HepG2 (cell line): ENCODE measurements around the gene CD300LF. TPM values are rescaled to one million over a fixed set of nuclear protein-coding genes. Genes with fewer than 3 reads are reported as not detected.

Experiments
- CC2D1A ChIP-seq: sonication (generic); formaldehyde crosslinking; IDR thresholded peaks from 2 replicates; pipeline ENCODE4 v1.8.1; 2023; ENCODE audit warnings: mild to moderate bottlenecking, missing genetic modification reagents
- FOSL1 ChIP-seq: sonication (generic); formaldehyde crosslinking; IDR thresholded peaks from 2 replicates; pipeline ENCODE4 v1.9.0; 2021; ENCODE audit warnings: missing genetic modification reagents, borderline replicate concordance
- FOXP4 ChIP-seq: sonication (generic); formaldehyde crosslinking; IDR thresholded peaks from 2 replicates; pipeline ENCODE4 v1.4.0; 2020; ENCODE audit warnings: missing genetic modification reagents
- MBD4 ChIP-seq: IDR thresholded peaks from 2 replicates; pipeline ENCODE4 v1.6.1; 2012; ENCODE audit warnings: low read length, inconsistent platforms, borderline replicate concordance
- MTERF4 ChIP-seq: sonication (generic); formaldehyde crosslinking; IDR thresholded peaks from 2 replicates; pipeline ENCODE4 v1.8.0; 2023; ENCODE audit warnings: mild to moderate bottlenecking, missing genetic modification reagents
- NR2F1 ChIP-seq, 2 experiments: fragments of 450-650 bp in 1 of 2; formaldehyde crosslinking in 1 of 2; IDR thresholded peaks; 2 replicates each; pipeline versions ENCODE4 v1.5.0 to v1.6.1; 2016 to 2020; ENCODE audit warnings: mild to moderate bottlenecking in 1 of 2, missing compliant biosample characterization in 1 of 2, missing genetic modification reagents in 1 of 2, moderate library complexity in 1 of 2
- PAX8 ChIP-seq: sonication (generic); formaldehyde crosslinking; IDR thresholded peaks from 2 replicates; pipeline ENCODE4 v1.8.0; 2022; ENCODE audit warnings: mild to moderate bottlenecking, missing genetic modification reagents, borderline replicate concordance
- PLSCR1 ChIP-seq: sonication (generic); formaldehyde crosslinking; IDR thresholded peaks from 2 replicates; pipeline ENCODE4 v1.5.0; 2020; ENCODE audit warnings: missing genetic modification reagents, mild to moderate bottlenecking, borderline replicate concordance
- SP2 ChIP-seq: sonication (generic); formaldehyde crosslinking; IDR thresholded peaks from 2 replicates; pipeline ENCODE4 v1.5.1; 2020; ENCODE audit warnings: mild to moderate bottlenecking, missing genetic modification reagents
- TOPORS ChIP-seq: sonication (generic); formaldehyde crosslinking; IDR thresholded peaks from 2 replicates; pipeline ENCODE4 v1.8.0; 2023; ENCODE audit warnings: mild to moderate bottlenecking, missing genetic modification reagents
- ZBTB39 ChIP-seq: sonication (generic); formaldehyde crosslinking; IDR thresholded peaks from 2 replicates; pipeline ENCODE4 v1.5.0; 2020; ENCODE audit warnings: missing genetic modification reagents
- ZFP36L1 ChIP-seq: sonication (generic); formaldehyde crosslinking; IDR thresholded peaks from 2 replicates; pipeline ENCODE4 v1.8.0; 2022; ENCODE audit warnings: mild to moderate bottlenecking, missing genetic modification reagents, moderate library complexity
- ZFP82 ChIP-seq: sonication (generic); formaldehyde crosslinking; IDR thresholded peaks from 2 replicates; pipeline ENCODE4 v1.5.1; 2020; ENCODE audit warnings: mild to moderate bottlenecking, missing genetic modification reagents, borderline replicate concordance
- ZNF136 ChIP-seq: sonication (generic); formaldehyde crosslinking; IDR thresholded peaks from 2 replicates; pipeline ENCODE4 v1.8.1; 2022; ENCODE audit warnings: low read depth, mild to moderate bottlenecking, moderate library complexity, missing genetic modification reagents
- ZNF382 ChIP-seq: sonication (generic); formaldehyde crosslinking; IDR thresholded peaks from 2 replicates; pipeline ENCODE4 v1.5.0; 2020; ENCODE audit warnings: missing genetic modification reagents, mild to moderate bottlenecking, borderline replicate concordance
- ZNF546 ChIP-seq: sonication (generic); formaldehyde crosslinking; conservative IDR thresholded peaks from 2 replicates; pipeline ENCODE4 v1.8.1; 2023; ENCODE audit warnings: mild to moderate bottlenecking, missing genetic modification reagents
- ZNF598 ChIP-seq: sonication (generic); formaldehyde crosslinking; IDR thresholded peaks from 2 replicates; pipeline ENCODE4 v1.5.1; 2020; ENCODE audit warnings: mild to moderate bottlenecking, missing genetic modification reagents, borderline replicate concordance
- ZNF605 ChIP-seq: sonication (generic); formaldehyde crosslinking; IDR thresholded peaks from 2 replicates; pipeline ENCODE4 v1.8.0; 2022; ENCODE audit warnings: mild to moderate bottlenecking, missing genetic modification reagents
- ZSCAN30 ChIP-seq: sonication (generic); formaldehyde crosslinking; IDR thresholded peaks from 2 replicates; pipeline ENCODE4 v1.5.0; 2020; ENCODE audit warnings: mild to moderate bottlenecking, missing genetic modification reagents
- polyA plus RNA-seq, 8 experiments: library from polyadenylated mRNA; depleted of rRNA in 3 of 8; stranded (reverse) in 7 of 8; unstranded in 1 of 8; fragments of >200 nt; fragmentation: Illumina TruSeq in 4 of 8; extraction: Trizol in 4 of 8; gene quantifications; 2 replicates each; pipeline versions ENCODE4 v1.2.1 to v1.2.3, GENCODE V29; 2011 to 2016; ENCODE audit warnings: low read depth in 4 of 8, missing spikeins in 1 of 8, mixed read lengths in 1 of 8; ENCODE audit not compliant: insufficient read depth in 1 of 8
- total RNA-seq, 5 experiments: library from RNA; depleted of rRNA; stranded (reverse); fragments of >200 nt; fragmentation: Illumina TruSeq; extraction: Trizol; gene quantifications; 2 replicates each; pipeline ENCODE4 v1.2.3, GENCODE V29; 2016; ENCODE audit warnings: low read depth in 1 of 5

CD300LF gene
- total and polyA plus RNA-seq, 2 of the 13 experiments (the other 11 are each of a cell fraction or from before 2014, with no cell fraction given), result not detected

- TF ChIP-seq ZBTB39 (no peak), ZFP36L1 (no peak), FOXP4 (CRISPR knock-in tag) (peak; percentile 89), MTERF4 (CRISPR knock-in tag) (peak; percentile 38; the same call in 1 of the 2 replicates), ZNF605 (CRISPR knock-in tag) (no peak; the same call in 1 of the 2 replicates), CC2D1A (CRISPR knock-in tag) (no peak), FOSL1 (CRISPR knock-in tag) (no peak), PLSCR1 (CRISPR knock-in tag) (no peak), PAX8 (CRISPR knock-in tag) (no peak), MBD4 (no peak), TOPORS (CRISPR knock-in tag) (peak; percentile 68; the same call in 1 of the 2 replicates), SP2 (no peak; the same call in 1 of the 2 replicates), ZNF598 (CRISPR knock-in tag) (peak; percentile 41; the same call in 1 of the 2 replicates), NR2F1 (CRISPR knock-in tag; IDR thresholded peaks at IDR 0.05) (peak; percentile 43 to 46; a peak in 2 of 4 replicates), ZSCAN30 (CRISPR knock-in tag) (no peak), ZNF546 (peak; percentile 42; the same call in 1 of the 2 replicates), ZNF136 (CRISPR knock-in tag) (no peak; the same call in 1 of the 2 replicates), ZFP82 (CRISPR knock-in tag) (no peak), ZNF382 (CRISPR knock-in tag) (no peak)
Measured at GRCh38 chr17:74750327-74751069, 37.8 kb upstream of the CD300LF start (continued).
